HepG2 (cell line): ENCODE measurements around the gene MED25. TPM values are rescaled to one million over a fixed set of nuclear protein-coding genes. Genes with fewer than 3 reads are reported as not detected.
A peak's percentile ranks its signal among the peaks of the same experiment; 100 is the strongest.

Source experiments
- ATF4 ChIP-seq, 2 experiments: fragments of 450-650 bp in 1 of 2; sonication (generic) in 1 of 2; formaldehyde crosslinking; IDR thresholded peaks; 2 replicates each; pipeline versions ENCODE4 v1.5.0 to v1.8.0; 2020 to 2022; ENCODE audit warnings: mild to moderate bottlenecking in 1 of 2, missing genetic modification reagents in 1 of 2
- MBD4 ChIP-seq: IDR thresholded peaks from 2 replicates; pipeline ENCODE4 v1.6.1; 2012; ENCODE audit warnings: low read length, inconsistent platforms, borderline replicate concordance
- MZF1 ChIP-seq: sonication (generic); formaldehyde crosslinking; IDR thresholded peaks from 2 replicates; pipeline ENCODE4 v1.8.1; 2023; ENCODE audit warnings: mild to moderate bottlenecking, missing genetic modification reagents, borderline replicate concordance
- NFIB ChIP-seq: sonication (generic); formaldehyde crosslinking; IDR thresholded peaks from 2 replicates; pipeline ENCODE4 v1.9.0; 2021; ENCODE audit warnings: missing genetic modification reagents, mild to moderate bottlenecking, borderline replicate concordance
- PAXIP1 ChIP-seq: sonication (generic); formaldehyde crosslinking; conservative IDR thresholded peaks from 2 replicates; pipeline ENCODE4 v1.4.0; 2020; ENCODE audit warnings: mild to moderate bottlenecking, missing genetic modification reagents, moderate library complexity
- RBM22 ChIP-seq: fragments of 200-400 bp; formaldehyde crosslinking; optimal IDR thresholded peaks from 2 replicates; pipeline ENCODE3; 2017; ENCODE audit warnings: mild to moderate bottlenecking, low read length, moderate library complexity
- RERE ChIP-seq: IDR thresholded peaks from 2 replicates; pipeline ENCODE4 v1.6.1; 2016; ENCODE audit warnings: low read depth, missing genetic modification reagents, missing compliant biosample characterization
- SAFB2 ChIP-seq: sonication (generic); formaldehyde crosslinking; IDR thresholded peaks from 2 replicates; pipeline ENCODE4 v1.5.1; 2020; ENCODE audit warnings: missing genetic modification reagents, low read depth, mild to moderate bottlenecking, borderline replicate concordance
- ZBTB42 ChIP-seq: sonication (generic); formaldehyde crosslinking; IDR thresholded peaks from 2 replicates; pipeline ENCODE4 v1.5.0; 2020; ENCODE audit warnings: mild to moderate bottlenecking, missing genetic modification reagents
- ZHX1 ChIP-seq: sonication (generic); formaldehyde crosslinking; IDR thresholded peaks from 2 replicates; pipeline ENCODE4 v1.8.1; 2022; ENCODE audit warnings: low read depth, mild to moderate bottlenecking, missing genetic modification reagents
- ZNF274 ChIP-seq: sonication (generic); formaldehyde crosslinking; IDR thresholded peaks from 2 replicates; pipeline ENCODE4 v1.5.1; 2020; ENCODE audit warnings: mild to moderate bottlenecking, missing genetic modification reagents
- ZNF367 ChIP-seq: sonication (generic); formaldehyde crosslinking; IDR thresholded peaks from 2 replicates; pipeline ENCODE4 v1.4.0; 2020; ENCODE audit warnings: missing genetic modification reagents, borderline replicate concordance
- ZNF691 ChIP-seq: sonication (generic); formaldehyde crosslinking; IDR thresholded peaks from 2 replicates; pipeline ENCODE4 v1.4.0; 2020; ENCODE audit warnings: missing genetic modification reagents, low read depth, mild to moderate bottlenecking, borderline replicate concordance
- polyA plus RNA-seq, 8 experiments: library from polyadenylated mRNA; depleted of rRNA in 3 of 8; stranded (reverse) in 7 of 8; unstranded in 1 of 8; fragments of >200 nt; fragmentation: Illumina TruSeq in 4 of 8; extraction: Trizol in 4 of 8; gene quantifications; 2 replicates each; pipeline versions ENCODE4 v1.2.1 to v1.2.3, GENCODE V29; 2011 to 2016; ENCODE audit warnings: low read depth in 4 of 8, missing spikeins in 1 of 8, mixed read lengths in 1 of 8; ENCODE audit not compliant: insufficient read depth in 1 of 8
- total RNA-seq, 5 experiments: library from RNA; depleted of rRNA; stranded (reverse); fragments of >200 nt; fragmentation: Illumina TruSeq; extraction: Trizol; gene quantifications; 2 replicates each; pipeline ENCODE4 v1.2.3, GENCODE V29; 2016; ENCODE audit warnings: low read depth in 1 of 5

MED25 gene
- total and polyA plus RNA-seq, 2 of the 13 experiments (the other 11 are each of a cell fraction or from before 2014, with no cell fraction given) = 11.1 to 15.1 TPM

- TF ChIP-seq RERE (CRISPR knock-in tag) = no peak
- no peak; a peak in 1 of 4 replicates for TF ChIP-seq ATF4 (CRISPR knock-in tag; IDR thresholded peaks at IDR 0.05)
- peak; percentile 19; the same call in 1 of the 2 replicates for TF ChIP-seq ZNF691 (CRISPR knock-in tag)
- TF ChIP-seq RBM22 = no peak
- TF ChIP-seq MBD4 = no peak
- no peak for TF ChIP-seq ZNF367 (CRISPR knock-in tag)
- no peak for TF ChIP-seq PAXIP1 (CRISPR knock-in tag)
- TF ChIP-seq MZF1 (CRISPR knock-in tag) = no peak
- TF ChIP-seq SAFB2 = 0 out of 2 replicates have a peak, but pooled peaks have one; percentile 13
- no peak for TF ChIP-seq NFIB (CRISPR knock-in tag)
- TF ChIP-seq ZBTB42 (CRISPR knock-in tag) = no peak
- no peak for TF ChIP-seq ZNF274 (CRISPR knock-in tag)
- peak; percentile 99 for TF ChIP-seq ZHX1 (CRISPR knock-in tag)
Observed at GRCh38 chr19:49877020-49877878, 59.2 kb downstream of the MED25 start, which contains the start of the genes AKT1S1 and TBC1D17 (continued).
